Measurements from ENCODE around the gene FRMD6.

GRCh38 chr14:51612449-51612848 lies 39.3 kb upstream of the FRMD6 start:
- TF ChIP-seq PATZ1 (CRISPR knock-in tag; IDR thresholded peaks at IDR 0.05; ENCODE audit: borderline replicate concordance) (no peak), ZNF70 (CRISPR knock-in tag; IDR thresholded peaks at IDR 0.05) (no peak), CREB5 (CRISPR knock-in tag; IDR thresholded peaks at IDR 0.05; ENCODE audit: low read depth) (no peak)

Measured in SK-N-SH treated with all-trans-retinoic acid at 6 μM for 48 hours (cell line).